Gastrocnemius medialis (tissue), 4 donors: Measurements from ENCODE around the gene SIX5.

Source experiments
- POLR2A ChIP-seq, 2 donors: fragments of 450-650 bp; IDR thresholded peaks; one replicate each; pipeline ENCODE4 v1.6.1; 2017; ENCODE audit warnings: antibody characterized with exemption in 2 of 2, mild to moderate bottlenecking in 2 of 2, moderate library complexity in 2 of 2
- TF ChIP-seq, protein P1 (sequence below), 5 experiments: fragments of 450-650 bp in 3 of 5; fragments of 200-600 bp in 2 of 5; sonication (generic) in 2 of 5; IDR thresholded peaks in 4 of 5; conservative IDR thresholded peaks in 1 of 5; 1 replicate in 4 of 5; 2 replicates in 1 of 5; pipeline ENCODE4 v1.5.1; 2016 to 2019; ENCODE audit warnings: antibody characterized with exemption in 5 of 5, mild to moderate bottlenecking in 3 of 5, moderate library complexity in 3 of 5

DNA sequence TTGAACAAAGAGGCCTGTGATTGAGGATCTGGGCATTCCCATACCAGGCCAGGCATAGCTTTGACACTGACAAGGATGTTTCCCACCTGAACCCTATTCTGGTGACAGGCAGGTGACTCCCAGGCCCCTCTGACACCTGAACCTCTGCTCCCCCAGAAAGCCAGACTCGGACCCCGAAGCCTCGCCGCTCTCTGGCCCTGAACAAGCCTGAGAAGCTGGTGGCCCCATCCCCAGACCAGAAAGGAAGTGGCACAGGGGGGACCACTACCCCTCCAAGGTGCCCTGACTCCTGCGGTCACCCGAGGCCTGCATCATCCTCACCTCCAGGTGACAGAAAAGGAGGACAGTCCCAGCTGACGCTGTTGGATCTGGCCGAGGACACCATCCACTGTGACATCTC lies 14.7 kb downstream of the SIX5 start:
- TF ChIP-seq, protein P1, sequence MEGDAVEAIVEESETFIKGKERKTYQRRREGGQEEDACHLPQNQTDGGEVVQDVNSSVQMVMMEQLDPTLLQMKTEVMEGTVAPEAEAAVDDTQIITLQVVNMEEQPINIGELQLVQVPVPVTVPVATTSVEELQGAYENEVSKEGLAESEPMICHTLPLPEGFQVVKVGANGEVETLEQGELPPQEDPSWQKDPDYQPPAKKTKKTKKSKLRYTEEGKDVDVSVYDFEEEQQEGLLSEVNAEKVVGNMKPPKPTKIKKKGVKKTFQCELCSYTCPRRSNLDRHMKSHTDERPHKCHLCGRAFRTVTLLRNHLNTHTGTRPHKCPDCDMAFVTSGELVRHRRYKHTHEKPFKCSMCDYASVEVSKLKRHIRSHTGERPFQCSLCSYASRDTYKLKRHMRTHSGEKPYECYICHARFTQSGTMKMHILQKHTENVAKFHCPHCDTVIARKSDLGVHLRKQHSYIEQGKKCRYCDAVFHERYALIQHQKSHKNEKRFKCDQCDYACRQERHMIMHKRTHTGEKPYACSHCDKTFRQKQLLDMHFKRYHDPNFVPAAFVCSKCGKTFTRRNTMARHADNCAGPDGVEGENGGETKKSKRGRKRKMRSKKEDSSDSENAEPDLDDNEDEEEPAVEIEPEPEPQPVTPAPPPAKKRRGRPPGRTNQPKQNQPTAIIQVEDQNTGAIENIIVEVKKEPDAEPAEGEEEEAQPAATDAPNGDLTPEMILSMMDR (IDR thresholded peaks at IDR 0.05 in 4 of 5, conservative IDR thresholded peaks at IDR 0.05 in 1 of 5): no peak
- no peak for TF ChIP-seq POLR2A (IDR thresholded peaks at IDR 0.05)
